HG02840 (cell line): ENCODE data around the gene MAB21L4.

Source experiments
- ATAC-seq: cut with Tn5 transposase; IDR thresholded peaks from one replicate; pipeline ENCODE4 v1.9.1; 2021; ENCODE audit warnings: mild to moderate bottlenecking, moderate library complexity, moderate number of reproducible peaks; ENCODE audit not compliant: unreplicated experiment, low FRiP score

MAB21L4 gene

GRCh38 chr2:240869109-240869955 is 26.6 kb downstream of the MAB21L4 start:
- no peak for ATAC-seq

GRCh38 chr2:240868286-240869108 is 27.5 kb downstream of the MAB21L4 start, which contains the start of gene AGXT:
Gene AGXT (plus strand): TSS chr2:240868824. CDS start chr2:240868866, 42 bp downstream.
- no peak for ATAC-seq

- ATAC-seq = no peak
Observed at GRCh38 chr2:240865391-240865790, 30.6 kb downstream of the MAB21L4 start.

- ATAC-seq = no peak
Observed at GRCh38 chr2:240864475-240864874, 31.5 kb downstream of the MAB21L4 start.

- no peak for ATAC-seq
Observed at GRCh38 chr2:240861547-240861946, 34.4 kb downstream of the MAB21L4 start.

GRCh38 chr2:240858871-240859270 is 37.1 kb downstream of the MAB21L4 start:
- ATAC-seq = no peak

- no peak for ATAC-seq
Observed at GRCh38 chr2:240858321-240858720, 37.6 kb downstream of the MAB21L4 start.

GRCh38 chr2:240857039-240858008 is 38.6 kb downstream of the MAB21L4 start:
- ATAC-seq = no peak

- no peak for ATAC-seq
Observed at GRCh38 chr2:240856151-240856980, 39.6 kb downstream of the MAB21L4 start.

GRCh38 chr2:240855670-240856069 is 40.3 kb downstream of the MAB21L4 start:
- ATAC-seq = no peak

GRCh38 chr2:240852671-240853314 is 43.2 kb downstream of the MAB21L4 start:
- ATAC-seq = no peak

- no peak for ATAC-seq
Observed at GRCh38 chr2:240851078-240851991, 44.6 kb downstream of the MAB21L4 start.

- no peak for ATAC-seq
Observed at GRCh38 chr2:240850756-240851077, 45.2 kb downstream of the MAB21L4 start.

GRCh38 chr2:240850026-240850425 is 45.9 kb downstream of the MAB21L4 start:
- no peak for ATAC-seq

GRCh38 chr2:240848900-240849680 is 46.9 kb downstream of the MAB21L4 start:
- no peak for ATAC-seq

GRCh38 chr2:240847817-240848216 is 48.1 kb downstream of the MAB21L4 start:
- no peak for ATAC-seq

GRCh38 chr2:240846873-240847595 is 48.9 kb downstream of the MAB21L4 start:
- no peak for ATAC-seq
